AG09319 (cell line): ENCODE data around the gene ACADL.
A peak's percentile ranks its signal among the peaks of the same experiment; 100 is the strongest.

Experiments
- DNase-seq: peaks from one replicate; pipeline ENCODE4 v3.0.0-alpha.2; 2010; ENCODE audit warnings: low read depth; ENCODE audit errors: extremely low read depth
- TF ChIP-seq, protein P1 (sequence below): IDR thresholded peaks from 2 replicates; pipeline ENCODE4 v1.5.1; 2011; ENCODE audit warnings: low read depth, mild to moderate bottlenecking, inconsistent platforms, low read length, moderate library complexity

ACADL gene

DNA sequence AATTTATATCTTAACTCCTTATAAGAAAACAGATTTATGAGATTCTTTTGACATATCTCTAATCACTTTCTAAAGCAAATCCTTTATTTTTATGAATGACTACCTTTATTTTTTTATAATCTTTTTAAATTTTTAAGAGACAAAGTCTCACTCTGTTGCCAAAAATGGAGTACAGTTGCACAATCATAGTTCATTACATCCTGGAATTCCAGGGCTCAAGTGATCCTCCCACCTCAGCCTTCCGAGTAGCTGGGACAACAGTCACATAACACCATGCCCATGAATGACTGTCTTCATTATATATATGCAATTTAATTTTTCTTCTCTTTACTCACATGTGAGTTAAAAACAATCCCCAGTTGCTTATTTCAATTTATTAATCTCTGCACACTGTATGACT is 21.7 kb downstream of the ACADL start:
- DNase-seq: no peak
- TF ChIP-seq, protein P1, sequence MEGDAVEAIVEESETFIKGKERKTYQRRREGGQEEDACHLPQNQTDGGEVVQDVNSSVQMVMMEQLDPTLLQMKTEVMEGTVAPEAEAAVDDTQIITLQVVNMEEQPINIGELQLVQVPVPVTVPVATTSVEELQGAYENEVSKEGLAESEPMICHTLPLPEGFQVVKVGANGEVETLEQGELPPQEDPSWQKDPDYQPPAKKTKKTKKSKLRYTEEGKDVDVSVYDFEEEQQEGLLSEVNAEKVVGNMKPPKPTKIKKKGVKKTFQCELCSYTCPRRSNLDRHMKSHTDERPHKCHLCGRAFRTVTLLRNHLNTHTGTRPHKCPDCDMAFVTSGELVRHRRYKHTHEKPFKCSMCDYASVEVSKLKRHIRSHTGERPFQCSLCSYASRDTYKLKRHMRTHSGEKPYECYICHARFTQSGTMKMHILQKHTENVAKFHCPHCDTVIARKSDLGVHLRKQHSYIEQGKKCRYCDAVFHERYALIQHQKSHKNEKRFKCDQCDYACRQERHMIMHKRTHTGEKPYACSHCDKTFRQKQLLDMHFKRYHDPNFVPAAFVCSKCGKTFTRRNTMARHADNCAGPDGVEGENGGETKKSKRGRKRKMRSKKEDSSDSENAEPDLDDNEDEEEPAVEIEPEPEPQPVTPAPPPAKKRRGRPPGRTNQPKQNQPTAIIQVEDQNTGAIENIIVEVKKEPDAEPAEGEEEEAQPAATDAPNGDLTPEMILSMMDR: no peak

DNA sequence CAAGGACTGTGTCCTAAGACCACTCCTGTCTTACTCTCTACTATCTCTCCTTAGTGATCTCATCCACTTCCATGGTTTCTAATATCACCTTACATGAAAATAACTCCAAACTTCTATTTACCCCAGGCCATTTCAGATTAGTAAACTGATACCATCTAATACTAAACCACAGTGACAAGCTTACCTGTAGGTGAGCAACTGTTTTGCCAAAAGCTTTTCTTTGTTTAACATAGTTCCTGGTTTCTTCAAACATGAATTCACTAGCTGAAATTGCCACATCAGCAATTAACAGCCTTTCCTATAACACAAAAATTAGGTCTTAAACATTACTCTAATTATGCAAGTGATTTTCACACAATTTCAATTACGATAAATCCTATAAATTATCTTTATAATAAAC is 22.1 kb downstream of the ACADL start:
- TF ChIP-seq, protein P1: no peak
- DNase-seq: no peak

DNA sequence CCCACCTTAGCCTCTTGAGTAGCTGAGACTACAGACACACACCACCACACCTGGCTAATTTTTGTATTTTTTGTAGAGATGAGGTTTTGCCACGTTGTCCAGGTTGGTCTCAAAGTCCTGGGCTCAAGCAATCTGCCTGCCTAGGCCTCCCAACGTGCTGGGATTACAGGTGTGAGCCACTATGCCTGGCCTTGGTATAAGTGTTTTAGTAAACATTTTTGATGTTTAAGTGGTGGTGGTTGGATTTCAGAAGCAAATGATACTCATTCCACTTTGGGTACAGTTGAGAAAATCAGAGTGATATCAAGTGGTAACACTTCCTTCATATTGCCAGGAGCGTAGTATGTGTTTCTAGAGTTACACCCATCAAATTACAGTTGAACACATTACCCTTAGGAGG is 25.4 kb downstream of the ACADL start:
- no peak for DNase-seq
- TF ChIP-seq, protein P1: no peak; the same call in 1 of the 2 replicates

DNA sequence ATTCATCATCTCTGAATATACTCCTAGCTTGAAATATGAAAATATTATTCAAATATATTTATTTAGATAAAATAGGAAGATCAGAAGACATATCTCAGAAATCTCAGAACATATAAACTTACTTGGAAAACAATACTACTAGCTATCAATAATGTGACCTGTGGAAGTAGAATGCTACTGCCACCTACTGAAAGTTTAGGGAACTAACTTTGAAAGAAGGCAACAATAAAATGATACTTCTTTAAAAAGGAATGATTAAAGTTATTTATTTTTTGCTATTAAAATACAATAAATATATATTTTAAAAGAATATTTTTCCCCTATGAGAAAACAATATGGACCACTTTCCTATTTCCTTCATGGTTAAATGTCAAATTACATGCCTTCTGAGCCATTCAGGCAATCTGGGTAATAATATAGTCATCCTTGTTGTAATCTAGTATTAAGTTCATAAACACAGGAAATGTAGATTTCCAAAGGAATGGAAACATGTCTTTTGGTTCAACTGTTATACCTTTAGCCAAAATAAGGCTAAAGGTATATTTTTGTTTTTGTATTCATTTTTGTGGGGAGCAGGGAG is 26.0 kb downstream of the ACADL start:
- DNase-seq: peak; percentile 1
- TF ChIP-seq, protein P1: peak; percentile 67

DNA sequence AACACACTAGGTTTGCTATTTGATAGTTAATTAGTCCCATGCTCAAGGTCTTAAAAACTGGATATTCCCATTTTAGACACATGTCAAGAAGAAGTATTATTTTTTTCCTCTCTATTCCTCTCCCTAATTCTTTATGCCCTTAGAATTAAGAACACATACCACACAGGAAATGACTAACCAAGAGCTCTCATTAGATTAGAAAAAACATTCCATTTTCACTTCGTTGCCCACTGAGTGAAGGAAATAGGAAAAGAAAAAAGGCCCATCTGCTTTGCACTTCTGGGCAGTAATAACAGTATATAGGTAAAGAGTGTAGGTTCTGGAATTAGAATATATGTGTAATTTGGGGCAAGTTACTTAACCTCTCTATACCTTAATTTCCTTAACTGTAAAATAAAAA is 26.9 kb downstream of the ACADL start:
- no peak for DNase-seq
- TF ChIP-seq, protein P1: no peak

DNA sequence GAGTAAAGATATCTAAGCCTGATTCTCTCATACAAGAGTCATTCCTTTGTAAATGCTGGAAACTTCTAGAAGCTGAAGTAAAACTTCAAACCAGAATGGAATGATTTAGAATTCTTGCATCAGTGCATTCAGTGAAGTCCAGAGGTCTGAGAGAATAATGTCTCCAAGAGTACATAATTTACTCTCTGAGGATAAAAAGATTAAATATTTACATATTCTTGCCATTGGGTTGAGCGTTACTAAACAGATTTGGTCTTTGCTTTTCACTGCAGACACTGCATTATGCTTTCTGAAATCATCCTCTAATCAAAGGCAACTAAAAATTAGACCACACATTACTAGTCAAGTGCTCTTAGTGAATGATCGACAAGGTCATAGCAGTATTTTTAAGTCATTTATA is 27.5 kb downstream of the ACADL start:
- no peak for DNase-seq
- TF ChIP-seq, protein P1: no peak

DNA sequence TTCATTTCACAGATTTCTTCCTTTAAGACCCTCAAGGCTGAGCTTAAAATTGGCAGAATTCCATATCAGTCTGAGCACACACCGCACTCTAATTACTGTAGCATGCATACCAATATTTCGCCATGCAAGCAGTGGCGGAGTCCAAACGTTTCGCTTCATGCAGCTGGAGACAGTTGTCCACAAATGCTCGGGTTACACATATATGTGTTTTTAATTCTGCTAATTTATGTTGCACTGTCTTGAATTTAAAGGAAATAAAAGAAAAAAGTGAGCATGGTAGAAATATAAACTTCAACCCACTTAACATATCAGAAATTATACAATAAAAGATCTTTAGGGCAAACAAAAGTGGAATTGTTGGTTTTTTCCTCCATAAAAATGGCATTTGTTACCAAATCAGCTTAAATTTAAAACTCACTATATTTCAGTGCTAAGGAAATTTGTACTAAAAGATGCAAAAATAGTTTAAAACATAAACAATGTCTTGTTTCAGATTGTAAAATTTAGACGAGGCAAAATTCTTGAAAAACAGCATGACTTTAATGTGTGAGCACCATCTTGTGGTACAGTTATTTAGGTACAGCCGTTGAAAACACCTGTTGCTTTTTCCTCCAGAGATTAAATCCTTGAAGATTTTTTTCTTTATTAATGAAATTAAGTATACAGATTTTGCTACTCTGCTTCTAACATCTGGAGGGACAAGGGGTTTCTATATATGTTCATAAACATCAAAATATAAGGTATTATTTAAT is 30.0 kb downstream of the ACADL start:
- DNase-seq: peak; percentile 16
- TF ChIP-seq, protein P1: peak; percentile 55
